GM21360 (cell line): ENCODE measurements around the gene FAM72C.
A peak's percentile ranks its signal among the peaks of the same experiment; 100 is the strongest.
"Not testable (repeated sequence)": the region's sequence is repeated elsewhere in the genome, so short reads cannot be mapped to it uniquely, and the experiment has no call there.

Source experiments
- ATAC-seq: cut with Tn5 transposase; IDR thresholded peaks from one replicate; pipeline ENCODE4 v1.9.1; 2021; ENCODE audit warnings: mild to moderate bottlenecking, moderate library complexity; ENCODE audit not compliant: unreplicated experiment

The FAM72C gene

GRCh38 chr1:143987868-143988267 is 16.1 kb upstream of the FAM72C start:
- not testable (repeated sequence) for ATAC-seq

- not testable (repeated sequence) for ATAC-seq
Observed at GRCh38 chr1:143984721-143985473, 13.1 kb upstream of the FAM72C start.

DNA sequence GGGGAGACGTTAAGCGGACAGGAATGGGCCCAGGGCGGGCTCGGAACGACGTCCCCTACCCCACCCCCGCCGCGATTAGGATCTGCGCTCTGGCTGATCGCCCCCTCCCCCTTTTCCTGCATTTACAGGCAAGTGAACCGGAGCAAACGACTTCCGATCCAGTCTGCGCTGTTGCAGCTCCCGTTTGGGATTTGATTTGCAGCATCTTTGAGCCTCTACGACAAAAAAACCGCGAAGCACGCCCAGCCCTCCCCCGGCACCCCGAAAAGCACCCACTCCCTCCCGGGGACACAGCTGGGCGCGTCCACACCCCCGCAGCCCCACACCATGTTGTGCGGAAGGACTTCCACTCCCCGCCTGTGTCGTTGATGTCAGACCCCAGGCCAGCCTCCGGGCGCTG is 2.6 kb upstream of the FAM72C start:
- not testable (repeated sequence) for ATAC-seq

DNA sequence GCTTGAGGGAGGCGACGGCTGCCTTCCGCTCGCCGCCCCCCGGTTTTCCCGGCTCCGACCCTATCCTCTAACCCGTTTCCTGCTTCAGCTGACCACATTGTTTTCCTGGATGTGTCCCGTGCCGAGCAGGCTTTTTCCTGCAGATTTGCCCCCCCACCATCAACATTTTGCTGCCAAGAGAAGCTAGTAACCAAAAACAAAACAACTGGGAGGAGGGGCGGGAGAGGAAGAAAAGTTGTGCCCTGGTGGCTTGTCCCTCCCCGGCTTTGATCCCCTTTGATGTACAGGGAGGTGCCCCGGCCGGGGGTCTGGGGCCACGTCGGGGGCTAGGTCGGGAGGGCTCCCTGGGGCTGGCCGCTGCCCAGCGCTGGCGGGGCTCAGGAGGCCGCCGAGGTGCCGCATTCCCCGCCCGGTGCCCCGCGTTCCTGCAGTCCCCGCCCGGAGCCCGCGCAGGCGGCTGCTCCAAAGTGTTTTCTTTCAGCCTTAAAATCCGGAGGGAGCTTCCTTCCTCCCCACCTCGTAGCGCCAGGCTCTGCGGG is 2.2 kb upstream of the FAM72C start:
- not testable (repeated sequence) for ATAC-seq

DNA sequence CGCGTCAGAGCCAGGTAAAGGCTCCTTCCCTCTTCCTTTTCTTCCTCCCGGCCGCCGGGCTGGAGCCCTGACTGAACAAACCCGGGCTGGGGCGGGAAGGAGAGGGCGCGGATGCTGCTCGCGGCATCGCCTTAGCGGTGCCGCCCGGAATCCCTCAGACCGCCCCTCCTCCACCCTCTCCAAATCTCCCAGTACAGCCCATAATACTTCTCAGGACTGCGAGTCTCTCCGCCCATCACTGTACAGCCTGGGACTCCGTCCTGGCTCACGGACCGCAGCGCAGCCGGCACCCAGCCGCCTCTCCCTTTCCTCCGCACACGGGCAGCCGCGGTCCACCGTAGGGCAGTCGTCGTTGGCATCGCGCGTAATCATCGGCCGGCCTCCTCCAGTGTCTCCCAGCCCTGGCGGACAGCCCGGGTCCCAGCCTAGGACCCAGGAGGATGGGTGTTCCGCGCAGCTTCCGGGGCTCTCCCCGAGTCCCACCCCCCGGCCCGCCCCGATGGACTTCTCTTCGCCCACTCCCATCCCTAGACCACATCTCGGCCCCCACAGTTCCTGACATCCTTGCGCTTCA is 1.1 kb upstream of the FAM72C start:
- peak; percentile 8 for ATAC-seq

GRCh38 chr1:143965860-143966259 is 5.9 kb downstream of the FAM72C start:
- ATAC-seq = not testable (repeated sequence)

DNA sequence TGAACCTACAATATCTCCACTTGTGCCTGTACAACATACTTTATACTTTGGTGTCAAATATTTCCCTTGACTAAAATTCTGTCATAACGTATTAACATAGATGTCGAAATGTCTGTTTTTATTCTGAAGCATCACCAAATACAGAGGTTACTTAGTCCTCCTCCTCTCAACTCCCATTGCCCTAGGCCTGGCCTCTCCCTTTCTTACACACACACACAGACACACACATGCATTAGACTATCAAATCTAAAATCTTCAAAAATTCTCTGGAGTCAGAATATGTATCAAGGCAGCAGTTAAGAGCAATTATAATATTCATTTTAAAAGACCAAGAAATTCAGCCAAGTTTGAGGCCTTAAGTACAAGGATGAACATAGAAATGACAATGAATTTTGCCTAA is 7.5 kb downstream of the FAM72C start:
- not testable (repeated sequence) for ATAC-seq

GRCh38 chr1:143955930-143956329 is 15.9 kb downstream of the FAM72C start:
- not testable (repeated sequence) for ATAC-seq

DNA sequence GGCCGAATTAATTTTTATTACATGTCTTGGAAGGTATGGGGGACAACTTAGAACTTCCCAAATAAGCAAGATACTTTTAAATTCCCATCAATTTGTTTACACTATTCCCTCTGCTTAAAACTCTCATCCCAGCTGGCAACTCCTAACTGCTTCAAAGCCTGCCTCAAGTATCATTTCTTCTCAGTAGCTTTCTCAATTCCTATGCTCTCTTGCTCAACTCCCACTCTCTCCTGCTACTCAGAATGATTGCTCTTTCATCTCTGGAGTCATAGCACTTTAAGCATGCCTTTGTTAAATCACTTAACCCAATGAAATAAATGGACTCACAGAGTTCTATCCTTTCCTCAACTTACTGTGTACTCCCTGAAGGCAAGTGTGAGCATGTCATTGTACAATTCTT is 18.9 kb downstream of the FAM72C start:
- not testable (repeated sequence) for ATAC-seq

DNA sequence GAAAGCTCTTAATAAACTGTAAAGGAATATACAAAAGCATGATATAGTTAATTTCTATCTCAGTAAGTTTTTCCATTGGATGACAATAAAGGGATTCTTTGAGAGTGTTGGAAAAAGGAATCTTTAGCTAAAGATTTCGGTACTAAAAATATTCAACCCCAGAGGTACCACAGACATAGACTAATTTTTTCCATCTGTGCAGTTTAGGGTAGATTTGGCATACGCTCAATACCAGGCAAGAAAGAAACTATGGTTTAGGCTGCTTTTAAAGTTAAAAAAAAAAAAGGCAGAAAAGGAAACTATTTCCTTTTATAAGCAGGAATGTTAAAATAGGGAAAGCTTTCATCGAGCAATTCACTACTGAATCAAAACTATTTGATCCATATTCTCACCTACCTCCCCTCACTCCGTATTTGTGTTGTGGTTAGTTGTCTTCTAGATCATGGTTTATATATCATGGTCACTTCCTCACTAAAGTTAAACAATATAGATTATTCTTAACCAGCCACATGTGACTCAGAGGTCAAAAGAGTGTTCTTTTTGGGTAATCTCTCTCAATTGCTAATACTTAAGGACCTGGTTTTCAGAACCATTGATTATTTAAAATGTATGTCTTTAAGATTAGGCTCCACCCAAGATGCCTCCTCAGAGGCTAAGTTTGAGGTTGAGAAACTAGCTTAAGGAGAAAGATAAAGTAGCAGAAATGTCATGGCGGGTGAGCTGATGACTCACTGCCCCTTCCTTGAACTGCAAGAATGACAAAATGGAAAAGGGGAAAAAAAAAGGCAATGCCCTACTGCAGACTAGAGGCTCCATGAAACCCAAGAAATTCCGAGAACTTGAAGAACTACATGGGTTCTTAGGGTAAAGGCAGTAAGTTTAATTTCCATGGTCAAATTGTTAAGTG is 20.0 kb downstream of the FAM72C start:
- ATAC-seq = not testable (repeated sequence)

DNA sequence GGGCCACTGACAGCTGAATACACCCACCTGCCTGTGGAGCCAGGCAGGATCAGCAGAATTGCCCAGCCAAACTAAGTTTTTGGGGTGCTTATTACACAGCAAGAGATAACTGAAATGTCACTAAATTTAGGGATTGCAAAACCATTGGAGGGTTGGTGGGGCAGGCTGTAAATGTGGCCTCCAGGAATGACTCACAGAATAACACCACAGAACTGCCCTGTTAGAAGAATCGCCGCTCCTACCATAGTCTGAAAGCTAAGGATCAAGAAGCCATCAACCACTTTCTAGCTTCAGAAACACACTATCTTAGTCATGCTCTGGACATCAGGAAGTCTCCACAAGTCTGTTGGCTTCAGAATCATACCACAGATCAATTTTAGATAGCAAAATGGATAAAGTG is 24.0 kb downstream of the FAM72C start:
- ATAC-seq = not testable (repeated sequence)

- not testable (repeated sequence) for ATAC-seq
Observed at GRCh38 chr1:143945253-143945652, 26.5 kb downstream of the FAM72C start.

GRCh38 chr1:143944576-143945240 is 27.1 kb downstream of the FAM72C start:
- not testable (repeated sequence) for ATAC-seq

DNA sequence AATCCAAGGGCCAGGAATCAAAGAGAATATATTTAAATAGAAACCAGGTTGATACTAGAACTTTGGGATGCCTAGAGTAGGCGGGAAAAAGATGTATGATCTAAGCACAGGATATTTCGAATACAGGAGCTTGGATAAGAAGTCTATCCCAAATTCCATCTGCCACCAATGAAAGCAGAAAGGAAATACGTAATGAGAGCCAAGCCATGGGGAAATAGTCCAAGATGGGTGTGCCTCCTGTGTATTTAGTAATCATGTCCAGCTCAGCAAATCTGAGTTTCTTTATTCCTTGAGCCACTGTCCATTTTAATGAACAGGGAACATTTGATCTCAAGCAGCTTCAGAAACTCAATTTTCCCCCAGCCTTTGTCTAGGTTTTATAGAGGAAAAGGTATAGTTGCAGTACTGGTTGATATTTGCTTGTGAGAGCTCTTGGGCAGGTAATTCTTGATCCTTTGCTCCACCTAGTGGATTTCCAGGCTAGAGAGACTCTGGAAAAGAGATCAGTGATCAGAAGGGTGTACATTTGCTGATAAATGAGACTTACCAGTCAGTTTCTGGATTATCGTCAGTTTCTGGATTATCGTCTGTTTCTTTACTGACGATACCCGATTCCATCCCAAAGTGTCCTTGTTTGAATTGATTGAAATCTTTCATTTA is 28.3 kb downstream of the FAM72C start:
- ATAC-seq = not testable (repeated sequence)

GRCh38 chr1:143942238-143942860 is 29.4 kb downstream of the FAM72C start:
- not testable (repeated sequence) for ATAC-seq

GRCh38 chr1:143939666-143940065 is 32.1 kb downstream of the FAM72C start:
- ATAC-seq = not testable (repeated sequence)

DNA sequence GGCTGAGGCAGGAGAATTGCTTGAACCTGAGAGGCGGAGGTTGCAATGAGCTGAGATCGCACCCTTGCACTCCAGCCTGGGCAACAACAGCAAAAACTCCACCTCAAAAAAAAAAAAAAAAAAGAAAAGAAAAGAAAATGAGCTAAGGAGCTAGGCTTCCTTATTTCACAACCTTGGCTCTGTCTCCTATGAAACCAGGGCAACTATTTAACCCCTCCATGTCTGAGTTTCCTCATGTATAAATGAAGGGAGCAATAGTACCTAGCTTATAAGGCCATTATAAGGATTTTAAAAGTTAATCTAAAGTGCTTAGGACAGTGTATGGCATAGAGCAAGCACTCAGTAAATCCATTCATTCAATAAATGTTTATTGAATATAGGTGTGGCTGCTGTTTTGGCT is 32.9 kb downstream of the FAM72C start:
- not testable (repeated sequence) for ATAC-seq

- not testable (repeated sequence) for ATAC-seq
Observed at GRCh38 chr1:143936457-143937115, 35.2 kb downstream of the FAM72C start.

GRCh38 chr1:143919127-143919526 is 52.7 kb downstream of the FAM72C start:
- ATAC-seq = not testable (repeated sequence)
